ENCODE data around the gene TOR4A. TPM values are rescaled to one million over a fixed set of nuclear protein-coding genes. Genes with fewer than 3 reads are reported as not detected.

The TOR4A gene
- total and polyA plus RNA-seq, 10 of the 15 experiments (the other 5 are each of a cell fraction or from before 2014, with no cell fraction given) = 2.0 to 19.9 (median 3.7) TPM

DNA sequence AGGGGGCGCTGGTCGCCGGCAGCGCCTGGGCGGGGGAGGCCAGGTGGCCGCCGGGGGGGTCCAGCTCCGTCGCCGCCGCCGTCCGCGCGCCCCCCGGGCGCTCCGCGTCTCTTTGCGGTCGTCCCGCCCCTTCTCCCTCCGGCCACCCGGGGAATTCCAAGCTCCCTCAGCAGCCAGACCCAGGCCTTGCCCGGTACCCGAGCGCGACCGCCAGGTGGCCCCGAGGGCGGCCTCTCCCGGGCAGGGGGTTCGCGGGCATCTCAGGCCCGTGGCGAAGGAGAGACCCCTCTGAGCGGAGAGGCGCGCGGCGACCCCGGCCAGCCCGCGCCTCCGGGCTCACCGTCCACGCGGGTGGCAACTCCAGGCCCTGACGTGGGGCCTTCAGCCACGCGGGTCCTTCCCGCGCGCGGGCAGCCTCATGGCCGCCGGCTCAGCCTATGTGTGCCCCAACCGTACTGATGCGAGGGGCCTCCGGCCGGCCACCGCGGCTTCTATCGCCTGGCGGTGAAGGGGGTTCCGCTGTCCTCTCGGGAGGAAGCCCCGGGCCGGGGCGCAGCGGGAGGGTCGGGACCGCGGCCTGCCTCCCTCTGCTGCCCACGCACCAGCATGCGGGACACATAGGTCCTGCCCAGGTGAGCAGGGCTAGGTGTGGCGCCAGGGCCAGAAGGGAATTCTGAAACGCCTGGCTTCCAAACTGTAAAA, 25.1 kb downstream of the TOR4A start (continued):
- TF ChIP-seq, protein P1, sequence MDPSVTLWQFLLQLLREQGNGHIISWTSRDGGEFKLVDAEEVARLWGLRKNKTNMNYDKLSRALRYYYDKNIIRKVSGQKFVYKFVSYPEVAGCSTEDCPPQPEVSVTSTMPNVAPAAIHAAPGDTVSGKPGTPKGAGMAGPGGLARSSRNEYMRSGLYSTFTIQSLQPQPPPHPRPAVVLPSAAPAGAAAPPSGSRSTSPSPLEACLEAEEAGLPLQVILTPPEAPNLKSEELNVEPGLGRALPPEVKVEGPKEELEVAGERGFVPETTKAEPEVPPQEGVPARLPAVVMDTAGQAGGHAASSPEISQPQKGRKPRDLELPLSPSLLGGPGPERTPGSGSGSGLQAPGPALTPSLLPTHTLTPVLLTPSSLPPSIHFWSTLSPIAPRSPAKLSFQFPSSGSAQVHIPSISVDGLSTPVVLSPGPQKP (IDR thresholded peaks at IDR 0.05; ENCODE audit: low read depth, low read length) = no peak
- TF ChIP-seq ZBED1 (IDR thresholded peaks at IDR 0.05; ENCODE audit: borderline replicate concordance) (no peak), RAD21 (IDR thresholded peaks at IDR 0.05; ENCODE audit: insufficient read depth, low read depth, low read length) (peak; percentile 34), BCL11A (IDR thresholded peaks at IDR 0.05; ENCODE audit: low read depth, low read length) (no peak), YBX1 (IDR thresholded peaks at IDR 0.05) (no peak), IKZF1 (conservative IDR thresholded peaks at IDR 0.05) (peak; percentile 70), CBX3 (IDR thresholded peaks at IDR 0.05; ENCODE audit: borderline replicate concordance, low read depth) (no peak), ATF7 (IDR thresholded peaks at IDR 0.05; ENCODE audit: low read depth) (no peak), CEBPB (IDR thresholded peaks at IDR 0.05; ENCODE audit: borderline replicate concordance in 1 of 2, low read depth in 2 of 2, low read length in 2 of 2) (no peak), SREBF1 (IDR thresholded peaks at IDR 0.05; ENCODE audit: low read length) (no peak), HDAC2 (IDR thresholded peaks at IDR 0.05) (peak; percentile 35; the same call in 1 of the 2 replicates), TCF7 (IDR thresholded peaks at IDR 0.05; ENCODE audit: borderline replicate concordance) (no peak), CREB1 (IDR thresholded peaks at IDR 0.05; ENCODE audit: low read depth) (no peak), RAD51 (IDR thresholded peaks at IDR 0.05) (no peak), MTA2 (IDR thresholded peaks at IDR 0.05; ENCODE audit: low read depth) (no peak), MYC (IDR thresholded peaks at IDR 0.05; ENCODE audit: insufficient read depth, insufficient read length, insufficient replicate concordance, low read length, severe bottlenecking) (no peak), NRF1 (conservative IDR thresholded peaks at IDR 0.05; ENCODE audit: low read depth, low read length) (no peak), SPI1 (IDR thresholded peaks at IDR 0.05; ENCODE audit: borderline replicate concordance, insufficient read depth, low read depth, low read length) (no peak), ESRRA (IDR thresholded peaks at IDR 0.05; ENCODE audit: low read length) (no peak), RB1 (IDR thresholded peaks at IDR 0.05; ENCODE audit: borderline replicate concordance) (0 out of 2 replicates have a peak, but pooled peaks have one; percentile 61), NR2F1 (conservative IDR thresholded peaks at IDR 0.05) (peak; percentile 75), CHD4 (IDR thresholded peaks at IDR 0.05) (no peak), NFIC (IDR thresholded peaks at IDR 0.05; ENCODE audit: low read depth, low read length) (no peak)
- TF ChIP-seq, protein P2, sequence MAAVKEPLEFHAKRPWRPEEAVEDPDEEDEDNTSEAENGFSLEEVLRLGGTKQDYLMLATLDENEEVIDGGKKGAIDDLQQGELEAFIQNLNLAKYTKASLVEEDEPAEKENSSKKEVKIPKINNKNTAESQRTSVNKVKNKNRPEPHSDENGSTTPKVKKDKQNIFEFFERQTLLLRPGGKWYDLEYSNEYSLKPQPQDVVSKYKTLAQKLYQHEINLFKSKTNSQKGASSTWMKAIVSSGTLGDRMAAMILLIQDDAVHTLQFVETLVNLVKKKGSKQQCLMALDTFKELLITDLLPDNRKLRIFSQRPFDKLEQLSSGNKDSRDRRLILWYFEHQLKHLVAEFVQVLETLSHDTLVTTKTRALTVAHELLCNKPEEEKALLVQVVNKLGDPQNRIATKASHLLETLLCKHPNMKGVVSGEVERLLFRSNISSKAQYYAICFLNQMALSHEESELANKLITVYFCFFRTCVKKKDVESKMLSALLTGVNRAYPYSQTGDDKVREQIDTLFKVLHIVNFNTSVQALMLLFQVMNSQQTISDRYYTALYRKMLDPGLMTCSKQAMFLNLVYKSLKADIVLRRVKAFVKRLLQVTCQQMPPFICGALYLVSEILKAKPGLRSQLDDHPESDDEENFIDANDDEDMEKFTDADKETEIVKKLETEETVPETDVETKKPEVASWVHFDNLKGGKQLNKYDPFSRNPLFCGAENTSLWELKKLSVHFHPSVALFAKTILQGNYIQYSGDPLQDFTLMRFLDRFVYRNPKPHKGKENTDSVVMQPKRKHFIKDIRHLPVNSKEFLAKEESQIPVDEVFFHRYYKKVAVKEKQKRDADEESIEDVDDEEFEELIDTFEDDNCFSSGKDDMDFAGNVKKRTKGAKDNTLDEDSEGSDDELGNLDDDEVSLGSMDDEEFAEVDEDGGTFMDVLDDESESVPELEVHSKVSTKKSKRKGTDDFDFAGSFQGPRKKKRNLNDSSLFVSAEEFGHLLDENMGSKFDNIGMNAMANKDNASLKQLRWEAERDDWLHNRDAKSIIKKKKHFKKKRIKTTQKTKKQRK (IDR thresholded peaks at IDR 0.05; ENCODE audit: low read depth, low read length) = no peak
- TF ChIP-seq, protein P3, sequence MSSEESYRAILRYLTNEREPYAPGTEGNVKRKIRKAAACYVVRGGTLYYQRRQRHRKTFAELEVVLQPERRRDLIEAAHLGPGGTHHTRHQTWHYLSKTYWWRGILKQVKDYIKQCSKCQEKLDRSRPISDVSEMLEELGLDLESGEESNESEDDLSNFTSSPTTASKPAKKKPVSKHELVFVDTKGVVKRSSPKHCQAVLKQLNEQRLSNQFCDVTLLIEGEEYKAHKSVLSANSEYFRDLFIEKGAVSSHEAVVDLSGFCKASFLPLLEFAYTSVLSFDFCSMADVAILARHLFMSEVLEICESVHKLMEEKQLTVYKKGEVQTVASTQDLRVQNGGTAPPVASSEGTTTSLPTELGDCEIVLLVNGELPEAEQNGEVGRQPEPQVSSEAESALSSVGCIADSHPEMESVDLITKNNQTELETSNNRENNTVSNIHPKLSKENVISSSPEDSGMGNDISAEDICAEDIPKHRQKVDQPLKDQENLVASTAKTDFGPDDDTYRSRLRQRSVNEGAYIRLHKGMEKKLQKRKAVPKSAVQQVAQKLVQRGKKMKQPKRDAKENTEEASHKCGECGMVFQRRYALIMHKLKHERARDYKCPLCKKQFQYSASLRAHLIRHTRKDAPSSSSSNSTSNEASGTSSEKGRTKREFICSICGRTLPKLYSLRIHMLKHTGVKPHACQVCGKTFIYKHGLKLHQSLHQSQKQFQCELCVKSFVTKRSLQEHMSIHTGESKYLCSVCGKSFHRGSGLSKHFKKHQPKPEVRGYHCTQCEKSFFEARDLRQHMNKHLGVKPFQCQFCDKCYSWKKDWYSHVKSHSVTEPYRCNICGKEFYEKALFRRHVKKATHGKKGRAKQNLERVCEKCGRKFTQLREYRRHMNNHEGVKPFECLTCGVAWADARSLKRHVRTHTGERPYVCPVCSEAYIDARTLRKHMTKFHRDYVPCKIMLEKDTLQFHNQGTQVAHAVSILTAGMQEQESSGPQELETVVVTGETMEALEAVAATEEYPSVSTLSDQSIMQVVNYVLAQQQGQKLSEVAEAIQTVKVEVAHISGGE (CRISPR knock-in tag; IDR thresholded peaks at IDR 0.05) = no peak

Data from GM12878 (cell line).